HG03460 (cell line): Measurements from ENCODE around the gene TIMM10B.

ENCODE experiments used
- ATAC-seq: cut with Tn5 transposase; IDR thresholded peaks from one replicate; pipeline ENCODE4 v1.9.1; 2021; ENCODE audit not compliant: unreplicated experiment

The TIMM10B gene, protein sequence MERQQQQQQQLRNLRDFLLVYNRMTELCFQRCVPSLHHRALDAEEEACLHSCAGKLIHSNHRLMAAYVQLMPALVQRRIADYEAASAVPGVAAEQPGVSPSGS

DNA sequence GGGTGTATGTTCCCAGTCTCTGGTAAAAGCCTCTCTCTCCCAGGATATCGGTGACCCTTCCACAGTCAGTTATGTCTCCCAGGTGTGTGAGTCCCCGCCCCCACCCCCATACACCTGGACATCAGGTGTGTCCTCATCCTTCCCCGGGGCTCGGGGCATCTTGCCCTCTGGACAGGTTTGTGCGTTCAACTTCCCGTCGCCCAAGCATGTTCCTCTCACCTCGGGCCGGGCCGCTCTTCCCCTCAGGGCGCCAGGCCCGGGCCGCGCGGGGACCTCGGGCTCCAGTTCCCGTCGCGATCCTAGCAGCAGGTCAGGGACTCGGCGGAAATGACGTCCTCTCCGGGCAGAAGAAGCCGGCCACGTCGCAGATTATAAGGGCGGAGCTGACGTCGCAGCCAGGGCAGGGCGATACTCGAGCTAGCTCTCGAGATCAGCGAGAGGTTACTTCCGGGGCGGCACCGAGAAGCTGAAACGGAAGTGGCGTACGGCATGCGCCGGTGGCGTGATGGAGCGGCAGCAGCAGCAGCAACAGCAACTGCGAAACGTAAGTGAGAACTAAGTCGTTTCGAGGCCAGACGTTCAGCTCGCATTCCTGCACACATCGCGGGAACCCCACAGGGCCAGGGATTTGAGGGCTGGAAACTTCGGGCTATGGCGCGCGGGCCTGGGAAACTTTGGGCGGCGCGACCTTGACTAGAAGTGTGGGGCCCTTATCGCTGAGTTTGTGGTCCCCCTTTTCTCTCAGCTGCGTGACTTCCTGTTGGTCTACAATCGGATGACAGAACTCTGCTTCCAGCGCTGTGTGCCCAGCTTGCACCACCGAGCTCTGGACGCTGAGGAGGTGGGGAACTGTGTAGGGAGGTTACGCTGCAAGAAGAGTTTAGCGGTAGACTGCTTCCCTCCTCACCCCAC lies at the start of gene TIMM10B, which contains the start of gene ARFIP2:
TSS of gene TIMM10B (plus strand) at position 490 of the 912 bp plus-strand sequence. CDS start at position 506, 16 bp downstream.
TSS of gene ARFIP2 (minus strand) at position 320 of the 912 bp plus-strand sequence. CDS start 910 bp downstream, outside the sequence.
- peak; percentile 99 for ATAC-seq

DNA sequence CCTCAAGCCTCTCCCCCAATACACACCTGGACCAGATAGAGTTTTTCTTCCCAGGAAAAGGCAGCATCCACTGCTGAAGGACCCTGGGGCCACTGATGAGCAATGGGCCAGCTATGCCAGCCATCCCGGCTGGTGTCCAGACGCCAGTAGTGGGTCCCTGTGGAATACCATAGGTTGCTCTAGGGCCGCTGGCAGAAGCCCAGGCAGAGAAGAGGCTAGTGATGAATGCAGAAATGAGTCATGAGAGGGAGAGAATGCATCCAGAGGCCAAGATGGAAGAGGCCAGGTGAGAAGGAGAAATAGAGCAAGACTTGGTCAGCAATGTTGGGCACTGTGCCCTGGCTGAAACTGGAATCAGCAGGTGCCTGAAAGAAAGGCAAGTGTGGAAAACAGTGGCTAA lies 49.4 kb upstream of the TIMM10B start:
- no peak for ATAC-seq

DNA sequence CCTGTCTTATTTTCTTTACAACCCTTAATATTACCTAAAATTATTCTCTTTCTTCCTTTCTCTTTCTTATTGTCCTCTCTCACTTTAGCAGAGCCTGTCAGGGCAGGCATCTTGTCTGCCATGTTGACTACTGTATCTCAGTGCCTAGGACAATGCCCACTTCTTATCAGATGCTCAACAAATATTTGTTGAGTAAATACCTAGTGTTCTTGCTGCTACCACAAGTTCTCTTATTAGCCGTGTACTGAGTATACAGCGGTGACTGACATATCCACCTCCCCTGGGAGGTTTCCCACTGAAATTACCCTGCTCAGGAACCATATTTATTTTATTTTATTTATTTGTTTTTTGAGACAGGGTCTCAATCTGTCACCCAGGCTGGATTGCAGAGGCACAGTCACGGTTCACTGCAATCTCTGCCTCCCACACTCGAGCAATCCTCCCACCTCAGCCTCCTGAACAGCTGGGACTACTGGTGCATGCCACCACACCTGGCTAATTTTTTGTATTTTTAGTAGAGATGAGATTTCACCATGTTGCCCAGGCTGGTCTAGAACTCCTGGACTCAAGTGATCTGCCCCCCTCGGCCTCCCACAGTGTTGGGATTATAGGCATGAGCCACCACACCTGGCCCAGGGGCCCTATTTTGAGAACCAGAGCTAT lies 47.2 kb upstream of the TIMM10B start:
- no peak for ATAC-seq

DNA sequence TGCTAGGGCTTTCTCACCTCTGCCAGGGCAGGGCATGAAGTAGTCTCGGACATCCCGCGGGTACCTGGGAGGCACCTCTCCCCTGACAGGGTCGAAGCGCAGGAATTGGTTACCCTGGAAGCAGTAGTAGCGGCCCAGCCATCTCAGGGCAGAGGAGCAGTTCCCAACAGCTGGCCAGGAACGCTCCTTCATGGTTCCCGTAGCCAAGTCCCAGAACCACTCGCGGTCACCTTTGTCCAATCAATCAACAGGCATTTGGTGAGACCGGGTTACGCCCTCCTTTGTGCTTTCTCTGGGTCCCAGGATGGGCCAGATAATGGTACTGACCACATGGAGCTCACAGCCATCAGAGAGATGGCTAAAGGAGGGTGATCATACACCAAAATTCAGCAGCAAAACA lies 43.9 kb upstream of the TIMM10B start:
- no peak for ATAC-seq

DNA sequence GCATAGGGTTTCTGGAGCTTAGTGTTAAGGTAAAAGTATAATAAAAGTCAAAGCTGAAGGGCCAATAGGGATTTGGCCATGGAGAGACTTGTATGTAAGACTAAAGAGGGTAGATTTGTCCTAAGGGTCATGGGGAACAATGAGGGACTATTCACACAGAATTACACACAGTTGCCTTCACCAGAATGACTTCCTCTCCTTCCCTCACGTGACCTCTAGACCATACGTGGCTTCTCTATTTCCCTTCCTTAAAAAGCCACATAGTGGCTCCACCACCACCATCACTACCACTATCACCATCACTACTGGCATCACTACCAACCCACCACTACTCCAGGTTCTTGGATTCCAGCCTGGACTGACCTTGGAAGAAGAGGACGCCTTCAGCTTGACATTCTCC lies 43.3 kb upstream of the TIMM10B start:
- ATAC-seq = no peak

DNA sequence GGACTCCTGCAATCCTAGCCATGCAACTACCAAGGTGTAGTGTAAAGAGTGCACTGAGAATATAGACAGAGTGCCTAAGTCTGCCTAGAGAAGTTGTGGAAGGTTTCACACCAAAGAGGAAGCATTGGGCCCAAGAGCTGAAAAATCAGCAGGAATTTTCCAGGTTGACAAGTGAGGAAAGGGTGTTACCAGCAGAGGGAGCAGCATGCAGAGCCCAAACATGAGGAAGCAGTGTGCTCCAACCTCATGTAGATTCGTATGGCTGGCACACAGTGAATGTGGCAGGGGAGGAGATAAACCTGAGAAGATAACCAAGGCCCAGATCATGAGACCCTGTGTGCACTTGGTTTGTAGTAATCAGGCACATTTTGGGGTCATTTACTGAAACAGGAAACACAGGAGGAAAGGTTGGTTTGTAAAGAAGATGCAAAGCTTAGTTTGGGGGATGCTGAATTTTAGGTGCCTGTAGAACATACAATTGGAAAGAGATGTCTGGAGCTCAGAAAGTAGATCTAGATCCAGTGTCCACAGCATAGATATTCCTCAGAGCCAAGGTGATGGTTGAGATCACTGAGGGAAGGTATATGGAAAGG lies 42.2 kb upstream of the TIMM10B start:
- no peak for ATAC-seq

DNA sequence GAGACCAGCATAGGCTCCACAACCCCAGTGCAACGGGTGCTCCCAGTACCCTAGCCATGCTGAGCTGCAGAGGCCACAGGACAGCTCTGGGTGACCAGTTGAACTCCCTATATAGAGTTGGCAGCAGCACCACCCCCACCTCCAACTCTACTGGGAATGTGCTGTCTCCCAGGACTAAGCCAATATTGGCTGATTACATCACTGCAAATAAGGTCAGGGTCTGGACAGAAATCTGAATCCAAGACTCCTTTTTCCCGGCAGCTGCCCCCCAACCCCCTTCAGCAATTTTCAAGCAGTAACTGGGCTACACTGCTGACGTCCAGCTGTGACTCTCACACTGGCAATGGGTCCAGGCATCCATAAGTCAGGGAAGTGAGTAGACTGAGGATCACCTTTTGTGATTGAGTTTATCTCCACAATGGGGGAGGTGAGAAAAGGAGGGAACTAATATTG lies 40.4 kb upstream of the TIMM10B start, which contains the start of gene HPX:
TSS of gene HPX (minus strand) at position 82 of the 453 bp plus-strand sequence. CDS start at position 58, 24 bp downstream.
- no peak for ATAC-seq

DNA sequence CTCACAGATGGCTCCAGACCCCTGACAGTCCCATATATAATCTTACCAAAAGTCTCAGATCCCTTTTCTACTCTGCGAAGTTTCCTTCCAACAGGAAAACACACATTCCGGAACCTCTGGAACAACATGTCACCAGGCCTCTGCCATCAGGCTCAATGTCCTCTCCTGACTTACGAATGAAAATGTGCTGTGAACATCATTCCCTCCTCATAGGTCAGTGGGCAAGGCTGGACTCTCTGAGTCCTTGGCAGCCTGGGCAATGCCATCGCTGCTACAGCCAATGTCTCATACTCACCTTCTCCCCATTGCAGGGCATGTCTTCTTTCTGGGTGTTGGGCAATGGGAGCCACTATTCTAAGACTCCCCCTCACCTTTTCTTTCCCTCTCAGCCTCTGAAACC lies 38.9 kb upstream of the TIMM10B start:
- no peak for ATAC-seq

DNA sequence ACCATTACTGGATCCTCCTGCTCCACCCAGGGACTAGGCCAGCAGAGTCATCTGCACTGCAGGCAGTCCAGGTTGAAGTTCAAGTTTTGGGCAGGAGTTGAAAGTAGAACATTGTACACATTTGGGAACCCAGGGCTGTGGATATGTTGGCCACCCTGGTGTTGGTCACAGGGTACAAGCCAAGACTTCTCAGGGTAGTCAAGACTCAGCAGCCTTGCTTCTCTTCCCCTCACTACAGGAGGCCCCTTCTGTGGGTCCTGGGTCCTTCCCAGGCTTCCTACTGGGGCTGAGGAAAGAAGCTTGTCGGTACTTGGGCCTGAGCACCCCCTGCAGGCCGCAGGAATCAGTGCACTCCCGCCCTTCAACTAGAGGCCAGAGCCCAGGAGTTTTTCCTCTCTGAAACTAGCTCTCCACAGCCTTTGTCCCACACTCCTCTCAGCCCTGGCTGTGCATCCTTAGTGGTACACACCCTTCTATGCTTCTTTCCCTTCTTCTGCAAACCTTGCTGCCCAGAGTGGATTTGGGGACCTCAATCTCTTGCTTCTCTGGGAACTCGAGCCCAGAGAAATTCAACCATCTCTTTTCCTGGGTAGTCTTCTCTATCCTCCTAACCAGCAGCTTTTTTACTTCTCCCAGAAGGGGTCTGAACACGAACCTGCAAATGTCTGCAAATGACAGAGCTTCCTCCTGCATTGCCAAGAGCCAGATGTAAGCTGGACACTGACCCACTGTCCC lies 37.9 kb upstream of the TIMM10B start:
- peak; percentile 84 for ATAC-seq

DNA sequence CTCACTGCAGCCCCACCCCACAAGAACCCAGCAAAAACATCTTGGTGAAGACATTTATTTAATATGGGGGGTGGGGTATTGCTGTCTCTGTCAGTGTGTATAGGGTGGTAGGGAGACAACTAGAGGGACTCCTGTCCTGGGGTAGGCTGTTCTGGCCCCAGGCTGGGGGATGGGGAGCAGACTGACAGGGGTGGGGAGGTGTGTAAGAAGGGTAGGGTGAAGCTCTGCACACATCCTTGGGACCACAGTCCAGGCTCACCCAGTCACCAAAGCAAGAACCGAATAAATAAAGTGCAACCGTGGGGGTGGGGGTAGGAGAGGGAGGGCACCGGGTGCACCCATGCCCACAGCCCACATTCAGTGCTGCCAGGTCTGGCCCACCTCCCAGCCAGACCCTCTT lies 32.7 kb upstream of the TIMM10B start:
- ATAC-seq = no peak

DNA sequence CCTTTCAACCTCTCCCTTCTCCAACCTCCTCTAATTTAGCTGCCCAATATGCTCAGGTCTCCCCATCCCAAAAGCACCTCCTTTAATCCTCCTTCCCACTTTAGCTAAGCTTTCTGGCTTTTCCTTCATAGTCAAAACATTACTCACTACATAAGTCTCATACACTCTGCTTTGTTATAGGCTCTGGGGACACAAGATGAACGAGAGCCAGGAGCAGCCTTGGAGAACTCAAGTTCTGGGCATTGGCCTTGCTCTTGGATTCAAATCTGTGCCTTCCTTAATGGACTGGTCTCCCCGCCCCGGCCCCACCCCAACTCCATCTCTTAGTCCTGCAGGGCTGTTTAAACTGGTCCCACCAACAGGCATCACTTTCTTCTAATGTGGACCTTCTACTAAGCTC lies 29.1 kb upstream of the TIMM10B start:
- ATAC-seq = no peak

DNA sequence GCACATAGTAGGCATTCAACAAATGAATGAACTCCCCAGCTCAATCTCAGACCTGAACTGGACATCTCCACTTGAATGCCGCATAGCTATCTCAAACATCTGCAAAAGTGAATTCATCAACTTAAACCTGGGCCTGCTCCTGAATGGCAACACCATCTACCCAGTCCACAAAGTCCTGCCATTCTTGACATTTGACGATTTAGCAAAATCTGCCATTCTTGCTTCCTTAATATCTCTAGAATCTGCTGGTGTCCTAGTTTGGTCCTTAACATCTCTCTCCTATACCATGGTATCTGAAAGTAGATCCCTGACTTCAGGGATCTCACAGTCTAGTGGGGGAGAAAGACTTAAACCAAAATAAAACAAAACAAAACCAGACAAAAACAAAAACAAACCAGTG lies 28.1 kb upstream of the TIMM10B start:
- no peak for ATAC-seq

DNA sequence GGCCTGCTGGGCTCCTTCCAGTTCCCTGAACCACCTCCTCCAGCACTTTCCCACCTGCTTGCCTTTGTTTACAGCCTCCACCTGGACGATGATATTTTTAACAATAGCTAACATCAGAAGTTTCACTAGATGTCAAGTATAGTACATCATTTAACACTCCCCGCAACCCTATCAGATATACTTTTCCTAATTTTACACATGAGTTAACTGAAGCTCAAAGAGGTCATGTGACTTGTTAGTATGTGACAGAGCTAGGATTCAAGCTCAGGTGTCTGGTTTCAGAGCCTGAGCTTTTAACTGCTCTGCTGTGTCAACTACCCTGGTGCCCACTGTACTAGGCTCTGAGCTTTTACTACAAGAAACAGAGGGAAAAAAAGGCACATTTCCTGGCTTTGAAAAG lies 26.2 kb upstream of the TIMM10B start:
- ATAC-seq = no peak

DNA sequence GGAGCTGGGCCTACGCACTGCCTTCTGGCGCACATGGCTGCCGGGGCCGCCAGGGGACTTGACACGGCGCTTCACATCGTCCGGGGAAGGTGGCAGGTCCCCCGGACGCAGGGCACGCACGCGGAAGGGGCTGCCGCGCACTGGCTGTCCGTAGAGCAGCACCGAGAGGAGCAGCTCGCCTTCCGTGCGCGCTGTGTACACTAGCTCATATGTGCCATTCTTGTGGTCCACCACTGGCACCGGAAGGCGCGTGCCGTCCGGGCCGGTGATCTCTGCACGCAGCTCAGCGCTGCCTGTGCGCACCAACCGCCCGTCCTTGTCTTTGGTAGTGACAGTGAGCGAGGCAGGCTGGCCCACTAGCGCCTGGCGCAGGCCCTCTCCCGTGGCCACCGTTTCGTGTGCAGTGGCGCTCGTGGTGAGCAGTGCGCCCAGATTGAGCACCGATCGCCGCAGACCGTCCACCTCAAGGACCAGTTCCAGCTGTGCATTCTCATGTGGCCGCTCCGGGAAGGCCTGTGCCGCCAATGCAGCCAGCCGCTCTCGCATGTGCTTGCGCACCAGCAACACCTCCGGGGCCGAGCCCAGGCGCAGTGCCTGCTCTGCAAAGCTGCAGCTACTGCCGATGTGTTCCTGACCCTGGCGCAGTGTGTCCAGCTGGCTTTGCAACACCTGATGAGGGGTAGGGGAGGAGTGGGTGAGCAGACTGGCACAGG lies 24.8 kb upstream of the TIMM10B start:
- no peak for ATAC-seq

DNA sequence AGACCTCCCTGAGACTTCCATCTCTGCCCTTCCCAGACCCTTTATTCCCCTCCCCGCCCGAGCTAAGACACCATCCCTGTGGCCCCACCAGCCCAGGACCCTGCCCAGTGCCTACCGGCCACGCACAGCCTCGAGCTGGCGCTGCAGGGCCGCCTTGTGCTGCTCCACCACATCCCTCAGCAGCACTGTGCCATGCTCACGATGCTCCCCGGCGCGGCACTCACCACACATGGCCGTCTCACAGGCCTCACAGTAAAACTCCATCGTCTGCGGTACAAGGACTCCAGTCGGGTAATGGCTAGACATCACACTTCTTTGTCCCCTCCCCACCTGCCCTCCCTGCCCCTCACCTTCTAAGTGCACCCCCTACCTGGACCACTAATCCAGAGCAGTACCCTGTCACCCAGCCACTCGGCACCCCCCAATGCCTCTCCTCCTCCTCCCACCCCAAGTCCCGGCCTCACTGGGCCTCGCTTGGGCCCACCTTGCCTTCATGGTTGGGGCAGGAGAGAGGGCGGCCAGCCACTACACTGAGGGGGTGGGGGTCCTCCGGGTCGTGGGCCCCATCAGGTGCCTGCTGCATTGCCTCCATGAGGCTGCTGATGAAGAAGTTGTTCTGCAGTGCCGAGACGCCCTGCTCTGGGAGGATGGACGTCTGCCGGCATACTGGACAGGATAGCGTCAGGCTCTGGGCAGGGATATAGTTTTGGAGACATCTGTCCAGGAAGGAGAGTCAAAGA lies 23.6 kb upstream of the TIMM10B start:
- no peak for ATAC-seq

DNA sequence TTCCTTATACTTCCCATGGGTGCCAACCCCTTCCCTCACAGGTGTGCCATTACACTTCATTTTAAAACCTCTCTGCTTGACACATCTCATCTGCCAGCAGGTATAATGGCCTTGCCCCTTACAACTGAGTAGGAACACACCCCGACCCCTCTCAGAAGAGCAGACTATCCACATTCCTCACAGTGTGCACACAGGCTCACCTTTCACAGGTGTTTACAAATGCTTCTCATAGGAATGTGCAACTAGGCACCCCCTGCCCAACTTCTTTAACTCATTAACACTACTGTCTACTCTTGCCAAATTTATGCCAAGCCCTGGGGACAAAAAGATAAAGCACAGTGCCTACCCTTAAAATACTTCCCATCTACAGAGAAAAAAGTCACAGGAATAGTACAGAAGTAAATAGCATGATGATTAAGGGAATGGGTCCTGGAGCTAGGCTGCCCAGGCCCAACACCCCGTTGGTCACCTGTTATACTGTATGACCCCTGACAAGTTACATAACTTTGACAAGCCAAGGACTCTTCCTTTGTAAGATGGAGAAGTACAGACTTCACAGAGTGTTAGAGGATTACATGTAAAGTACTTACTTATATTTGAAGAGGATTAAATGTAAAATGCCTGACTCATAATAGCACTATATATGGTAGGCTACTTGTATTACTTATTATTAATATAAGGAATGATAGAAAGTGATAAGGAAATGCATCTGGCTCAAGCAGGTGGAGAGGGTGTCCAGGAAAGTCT lies 22.8 kb upstream of the TIMM10B start:
- no peak for ATAC-seq

DNA sequence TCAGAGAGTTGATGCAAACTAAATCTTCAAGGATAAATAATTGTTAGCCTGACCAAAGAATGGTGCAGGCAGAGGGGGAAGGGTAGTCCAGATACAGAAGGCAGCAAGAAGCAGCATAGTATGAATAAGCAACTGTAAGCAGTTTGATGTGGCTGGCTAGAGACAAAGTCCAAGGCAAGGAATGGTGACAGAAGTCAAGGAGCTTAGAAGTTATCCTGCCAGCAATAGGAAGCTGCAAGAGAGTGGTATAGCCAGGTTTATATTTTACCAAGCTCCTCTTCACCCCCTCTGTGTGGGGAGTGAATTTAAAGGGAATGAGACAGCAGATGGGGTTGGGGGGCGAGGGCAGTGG lies 22.2 kb upstream of the TIMM10B start:
- ATAC-seq = no peak

DNA sequence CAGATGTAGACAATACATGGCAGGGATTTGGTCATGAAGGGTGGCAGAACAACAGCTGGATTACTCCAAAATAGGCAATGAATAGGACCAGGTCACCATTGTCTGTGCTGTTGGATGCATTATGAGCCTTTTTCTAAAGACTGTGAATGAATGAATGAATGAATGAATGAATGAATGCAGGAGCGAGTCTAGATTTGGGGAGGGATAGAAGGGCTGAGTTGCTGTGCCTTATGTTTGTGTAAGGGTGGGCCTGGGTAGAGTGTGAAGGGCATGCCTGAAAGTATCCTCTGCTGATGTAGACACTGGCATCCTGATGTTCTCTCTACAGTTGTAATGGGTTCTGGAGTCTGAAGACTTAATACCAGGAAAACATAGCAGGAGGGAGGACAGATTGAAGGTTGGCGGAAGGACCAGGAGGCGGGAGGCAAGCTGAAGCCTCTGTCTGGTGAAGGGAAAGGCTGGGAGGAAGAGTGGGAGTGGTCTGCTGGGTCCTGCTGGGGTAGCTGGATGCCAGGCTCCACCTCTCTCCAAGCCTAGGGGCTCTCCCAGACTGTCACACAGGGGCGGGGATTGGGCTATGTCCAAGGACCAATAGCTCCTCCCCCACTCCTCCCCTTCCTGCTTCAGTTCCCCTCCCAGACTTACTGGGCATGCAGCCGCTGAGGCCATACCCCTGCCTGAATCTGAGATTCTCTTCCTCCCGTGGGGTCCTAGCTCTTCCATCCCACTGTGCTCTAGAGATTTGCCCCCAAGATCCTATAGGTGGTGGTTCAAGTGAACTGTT lies 12.4 kb upstream of the TIMM10B start:
- peak; percentile 59 for ATAC-seq
